ENCODE data around the gene EDC4.

- TF ChIP-seq EZH2phosphoT487 (conservative IDR thresholded peaks at IDR 0.05; ENCODE audit: low read length) (no peak), CTCF (IDR thresholded peaks at IDR 0.05; ENCODE audit: insufficient read depth, low read length, poor library complexity, severe bottlenecking) (no peak)
Observed at GRCh38 chr16:67846320-67847063, 26.4 kb upstream of the EDC4 start, which contains the start of gene NUTF2.

Measured in SU-DHL-6 (cell line).